HEK293 (cell line): ENCODE results near the gene MGA.

Experiments
- CTCF ChIA-PET: fragments of 350-600 bp; formaldehyde crosslinking; extraction: SDS; loops from one replicate; lab custom pipeline; 2021; ENCODE audit warnings: antibody characterized with exemption; lab: Yijun Ruan, JAX
- POLR2A ChIA-PET: fragments of 300-600 bp; formaldehyde crosslinking; extraction: SDS; loops from one replicate; lab custom pipeline; 2020; ENCODE audit warnings: antibody characterized with exemption, inconsistent platforms; lab: Yijun Ruan, JAX
- H3K27ac ChIP-seq: fragments of 200-500 bp; sonication (Bioruptor generic); 2 replicates; pipeline ENCODE4 v1.5.1; 2014; ENCODE audit warnings: low read depth, low read length, control low read depth, inconsistent platforms; ENCODE audit errors: extremely low read depth
- H3K36me3 ChIP-seq, 2 experiments: fragments of 200-500 bp in 1 of 2; sonication (Bioruptor generic) in 1 of 2; 1 replicate in 1 of 2; 2 replicates in 1 of 2; pipeline ENCODE4 v1.5.1; 2014 to 2017; ENCODE audit warnings: inconsistent platforms in 2 of 2, low read length in 2 of 2; ENCODE audit not compliant: control insufficient read depth in 2 of 2, insufficient read depth in 1 of 2
- H3K4me1 ChIP-seq: fragments of 200-500 bp; sonication (Bioruptor generic); 2 replicates; pipeline ENCODE4 v1.5.1; 2014; ENCODE audit warnings: mild to moderate bottlenecking, low read length, inconsistent platforms; ENCODE audit not compliant: control insufficient read depth, insufficient read depth
- H3K4me3 ChIP-seq: 2 replicates; pipeline ENCODE4 v1.5.1; 2011; ENCODE audit warnings: low read depth, mild to moderate bottlenecking, control low read depth, low read length, moderate library complexity
- H3K9me3 ChIP-seq: fragments of 200-500 bp; sonication (Bioruptor generic); 2 replicates; pipeline ENCODE4 v1.5.1; 2014; ENCODE audit warnings: low read depth, low read length, inconsistent platforms; ENCODE audit not compliant: control insufficient read depth, insufficient read depth
- AEBP2 ChIP-seq: fragments of 450-650 bp; formaldehyde crosslinking; IDR thresholded peaks from 2 replicates; pipeline ENCODE4 v1.5.1; 2016; ENCODE audit warnings: missing biosample characterization, missing genetic modification characterization, borderline replicate concordance
- KLF1 ChIP-seq: fragments of 450-650 bp; formaldehyde crosslinking; IDR thresholded peaks from 2 replicates; pipeline ENCODE4 v1.5.1; 2016; ENCODE audit warnings: missing biosample characterization, missing genetic modification characterization
- KLF10 ChIP-seq: fragments of 450-650 bp; IDR thresholded peaks from 2 replicates; pipeline ENCODE4 v1.5.1; 2018; ENCODE audit warnings: missing biosample characterization, mild to moderate bottlenecking, missing genetic modification characterization
- PRDM10 ChIP-seq: fragments of 450-650 bp; formaldehyde crosslinking; IDR thresholded peaks from 2 replicates; pipeline ENCODE4 v1.5.1; 2016; ENCODE audit warnings: missing biosample characterization, missing genetic modification characterization
- WT1 ChIP-seq: fragments of 450-650 bp; formaldehyde crosslinking; IDR thresholded peaks from 2 replicates; pipeline ENCODE4 v1.5.1; 2016; ENCODE audit warnings: missing biosample characterization, missing genetic modification characterization
- ZBTB49 ChIP-seq: fragments of 450-650 bp; formaldehyde crosslinking; IDR thresholded peaks from 2 replicates; pipeline ENCODE4 v1.5.1; 2016; ENCODE audit warnings: missing biosample characterization, missing genetic modification characterization, low read depth
- ZBTB7A ChIP-seq: fragments of 450-650 bp; formaldehyde crosslinking; IDR thresholded peaks from 2 replicates; pipeline ENCODE4 v1.5.1; 2016; ENCODE audit warnings: low read depth, missing biosample characterization, missing genetic modification characterization
- ZNF138 ChIP-seq: fragments of 450-650 bp; formaldehyde crosslinking; IDR thresholded peaks from 2 replicates; pipeline ENCODE4 v1.5.1; 2016; ENCODE audit warnings: missing biosample characterization, missing genetic modification characterization, borderline replicate concordance
- ZNF18 ChIP-seq: fragments of 450-650 bp; formaldehyde crosslinking; IDR thresholded peaks from 2 replicates; pipeline ENCODE4 v1.5.1; 2016; ENCODE audit warnings: missing biosample characterization, missing genetic modification characterization
- ZNF239 ChIP-seq: fragments of 450-650 bp; formaldehyde crosslinking; IDR thresholded peaks from 2 replicates; pipeline ENCODE4 v1.5.1; 2016; ENCODE audit warnings: missing biosample characterization, missing genetic modification characterization
- ZNF311 ChIP-seq: fragments of 450-650 bp; formaldehyde crosslinking; IDR thresholded peaks from 2 replicates; pipeline ENCODE4 v1.5.1; 2017; ENCODE audit warnings: missing biosample characterization, missing genetic modification characterization, borderline replicate concordance
- ZNF341 ChIP-seq: fragments of 450-650 bp; formaldehyde crosslinking; IDR thresholded peaks from 2 replicates; pipeline ENCODE4; 2016; ENCODE audit warnings: low read depth, missing biosample characterization, missing genetic modification characterization
- ZNF404 ChIP-seq: fragments of 450-650 bp; formaldehyde crosslinking; IDR thresholded peaks from 2 replicates; pipeline ENCODE4 v1.5.1; 2017; ENCODE audit warnings: missing biosample characterization, missing genetic modification characterization
- ZNF560 ChIP-seq: fragments of 450-650 bp; formaldehyde crosslinking; IDR thresholded peaks from 2 replicates; pipeline ENCODE4 v1.5.1; 2017; ENCODE audit warnings: missing biosample characterization, missing genetic modification characterization, borderline replicate concordance
- ZNF623 ChIP-seq: fragments of 450-650 bp; formaldehyde crosslinking; IDR thresholded peaks from 2 replicates; pipeline ENCODE4 v1.5.1; 2016; ENCODE audit warnings: missing biosample characterization, missing genetic modification characterization
- ZNF660 ChIP-seq: fragments of 450-650 bp; IDR thresholded peaks from 2 replicates; pipeline ENCODE4 v1.5.1; 2018; ENCODE audit warnings: missing biosample characterization, mild to moderate bottlenecking, missing genetic modification characterization
- ZNF747 ChIP-seq: fragments of 450-650 bp; formaldehyde crosslinking; IDR thresholded peaks from 2 replicates; pipeline ENCODE4 v1.5.1; 2016; ENCODE audit warnings: missing biosample characterization, missing genetic modification characterization
- TF ChIP-seq, protein P1 (sequence below): fragments of 450-650 bp; formaldehyde crosslinking; IDR thresholded peaks from 2 replicates; pipeline ENCODE4 v1.5.1; 2017; ENCODE audit warnings: missing biosample characterization, missing genetic modification characterization
- TF ChIP-seq, protein P2 (sequence below): fragments of 450-650 bp; formaldehyde crosslinking; IDR thresholded peaks from 2 replicates; pipeline ENCODE4 v1.5.1; 2016; ENCODE audit warnings: missing biosample characterization, missing genetic modification characterization

MGA gene

DNA sequence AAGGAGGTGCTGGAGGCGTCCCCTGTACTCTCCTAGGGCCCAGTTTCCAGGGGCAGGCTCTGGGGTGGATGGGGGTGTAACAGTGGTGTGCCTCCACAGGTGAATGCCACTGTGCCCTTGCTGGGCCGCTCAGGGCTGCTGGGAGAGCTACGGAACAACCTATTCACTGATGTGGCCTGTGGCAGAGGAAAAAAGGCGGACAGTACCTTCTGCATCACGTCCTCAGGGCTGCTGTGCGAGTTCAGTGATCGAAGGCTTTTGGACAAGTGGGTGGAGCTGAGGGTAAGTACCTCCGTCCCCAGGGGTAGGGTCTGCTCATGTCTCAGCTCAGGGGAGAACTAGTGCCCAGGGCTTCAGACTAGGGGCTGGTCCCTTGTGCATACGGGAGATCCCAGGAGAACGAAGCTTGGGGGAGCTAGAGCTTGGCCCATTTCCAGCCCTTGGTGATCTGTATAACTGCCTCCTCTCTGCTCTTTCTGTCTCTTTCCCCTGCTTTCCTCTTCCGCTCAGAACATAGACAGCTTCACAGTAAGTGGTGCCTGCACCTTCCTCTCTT, 152.7 kb downstream of the MGA start:
- ChIA-PET POLR2A (no interaction called here), CTCF (interaction anchor here (0.6 to 6.5 kb wide), 8 partner anchors 25 to 347 kb away, joined by 3 to 100 read pairs (median 6); partner anchors contain the start of gene MAPKBP1)
- H3K4me3 ChIP-seq: no peak overlapping the region
- H3K4me1 ChIP-seq: no peaks in the 10 kb centered on the region
- peaks cover 0 to 27% of the 10 kb centered on the region in 2 experiments; a peak in 1 of 3 replicates for H3K36me3 ChIP-seq
- no peaks in the 10 kb centered on the region for H3K9me3 ChIP-seq
- TF ChIP-seq ZBTB7A (no peak), ZNF341 (tag by site-specific recombination) (no peak), ZNF747 (tag by site-specific recombination) (no peak)
- no peak overlapping the region for H3K27ac ChIP-seq

DNA sequence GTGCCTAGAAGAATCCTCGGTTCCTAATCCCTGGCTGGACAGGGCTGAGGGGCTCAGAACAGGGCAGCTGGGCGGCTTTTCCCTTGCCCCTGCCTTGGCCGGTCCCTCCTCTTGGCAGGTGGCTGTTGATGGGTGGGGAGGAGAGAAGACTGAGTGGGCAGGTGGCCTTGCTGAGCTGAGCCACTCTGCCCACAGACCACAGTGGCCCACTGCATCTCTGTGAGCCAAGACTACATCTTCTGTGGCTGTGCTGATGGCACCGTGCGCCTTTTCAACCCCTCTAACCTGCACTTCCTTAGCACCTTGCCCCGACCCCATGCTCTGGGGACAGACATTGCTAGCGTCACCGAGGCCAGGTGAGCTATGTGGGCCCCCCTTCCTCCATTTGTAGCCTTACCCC, 153.2 kb downstream of the MGA start:
- POLR2A ChIA-PET: no interaction called here
- CTCF ChIA-PET: interaction anchor here (0.6 to 6.5 kb wide), 5 partner anchors 33 to 347 kb away, joined by 5 to 100 read pairs (median 17); partner anchors contain the start of gene MAPKBP1
- no peaks in the 10 kb centered on the region for H3K4me1 ChIP-seq
- no peak for TF ChIP-seq WT1
- TF ChIP-seq, protein P1, sequence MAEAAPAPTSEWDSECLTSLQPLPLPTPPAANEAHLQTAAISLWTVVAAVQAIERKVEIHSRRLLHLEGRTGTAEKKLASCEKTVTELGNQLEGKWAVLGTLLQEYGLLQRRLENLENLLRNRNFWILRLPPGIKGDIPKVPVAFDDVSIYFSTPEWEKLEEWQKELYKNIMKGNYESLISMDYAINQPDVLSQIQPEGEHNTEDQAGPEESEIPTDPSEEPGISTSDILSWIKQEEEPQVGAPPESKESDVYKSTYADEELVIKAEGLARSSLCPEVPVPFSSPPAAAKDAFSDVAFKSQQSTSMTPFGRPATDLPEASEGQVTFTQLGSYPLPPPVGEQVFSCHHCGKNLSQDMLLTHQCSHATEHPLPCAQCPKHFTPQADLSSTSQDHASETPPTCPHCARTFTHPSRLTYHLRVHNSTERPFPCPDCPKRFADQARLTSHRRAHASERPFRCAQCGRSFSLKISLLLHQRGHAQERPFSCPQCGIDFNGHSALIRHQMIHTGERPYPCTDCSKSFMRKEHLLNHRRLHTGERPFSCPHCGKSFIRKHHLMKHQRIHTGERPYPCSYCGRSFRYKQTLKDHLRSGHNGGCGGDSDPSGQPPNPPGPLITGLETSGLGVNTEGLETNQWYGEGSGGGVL (tag by site-specific recombination): no peak
- TF ChIP-seq ZNF660 (tag by site-specific recombination): no peak
- no peak for TF ChIP-seq ZBTB49 (tag by site-specific recombination)
- no peak for TF ChIP-seq AEBP2 (tag by site-specific recombination)
- TF ChIP-seq ZNF138 (tag by site-specific recombination): no peak
- TF ChIP-seq, protein P2, sequence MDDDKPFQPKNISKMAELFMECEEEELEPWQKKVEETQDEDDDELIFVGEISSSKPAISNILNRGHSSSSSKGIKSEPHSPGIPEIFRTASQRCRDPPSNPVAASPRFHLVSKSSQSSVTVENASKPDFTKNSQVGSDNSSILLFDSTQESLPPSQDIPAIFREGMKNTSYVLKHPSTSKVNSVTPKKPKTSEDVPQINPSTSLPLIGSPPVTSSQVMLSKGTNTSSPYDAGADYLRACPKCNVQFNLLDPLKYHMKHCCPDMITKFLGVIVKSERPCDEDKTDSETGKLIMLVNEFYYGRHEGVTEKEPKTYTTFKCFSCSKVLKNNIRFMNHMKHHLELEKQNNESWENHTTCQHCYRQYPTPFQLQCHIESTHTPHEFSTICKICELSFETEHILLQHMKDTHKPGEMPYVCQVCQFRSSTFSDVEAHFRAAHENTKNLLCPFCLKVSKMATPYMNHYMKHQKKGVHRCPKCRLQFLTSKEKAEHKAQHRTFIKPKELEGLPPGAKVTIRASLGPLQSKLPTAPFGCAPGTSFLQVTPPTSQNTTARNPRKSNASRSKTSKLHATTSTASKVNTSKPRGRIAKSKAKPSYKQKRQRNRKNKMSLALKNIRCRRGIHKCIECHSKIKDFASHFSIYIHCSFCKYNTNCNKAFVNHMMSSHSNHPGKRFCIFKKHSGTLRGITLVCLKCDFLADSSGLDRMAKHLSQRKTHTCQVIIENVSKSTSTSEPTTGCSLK (tag by site-specific recombination): no peak
- TF ChIP-seq KLF10 (tag by site-specific recombination): no peak
- TF ChIP-seq ZNF560 (tag by site-specific recombination): no peak
- TF ChIP-seq ZNF18: no peak
- no peak for TF ChIP-seq PRDM10
- no peak for TF ChIP-seq KLF1 (tag by site-specific recombination)
- no peak for TF ChIP-seq ZNF623 (tag by site-specific recombination)
- no peak for TF ChIP-seq ZNF239 (tag by site-specific recombination)
- TF ChIP-seq ZNF404 (tag by site-specific recombination): no peak
- TF ChIP-seq ZNF311 (tag by site-specific recombination): no peak
- TF ChIP-seq, all 188 proteins: peak for 0
- Histone ChIP-seq H3K36me3 (peaks cover 0 to 32% of the 10 kb centered on the region in 2 experiments; a peak in 1 of 3 replicates), H3K4me3 (no peak overlapping the region), H3K9me3 (no peaks in the 10 kb centered on the region), H3K27ac (no peak overlapping the region)
